SK-N-SH treated with all-trans-retinoic acid at 6 μM for 48 hours (cell line): ENCODE results near the gene RNF157.

Experiments
- ATAC-seq: fragments of 200-7000 bp; cut with Tn5 transposase; 3 replicates; pipeline ENCODE4 v1.9.1; 2020; ENCODE audit warnings: mild to moderate bottlenecking, moderate library complexity
- ARNTL ChIP-seq: fragments of 450-650 bp; formaldehyde crosslinking; IDR thresholded peaks from 2 replicates; pipeline ENCODE4 v1.5.0; 2020; ENCODE audit warnings: low read depth, mild to moderate bottlenecking, moderate library complexity, borderline replicate concordance
- BACH2 ChIP-seq: fragments of 250-450 bp; sonication (Bioruptor Pico); IDR thresholded peaks from 2 replicates; pipeline ENCODE4 v1.9.0; 2021; ENCODE audit warnings: mild to moderate bottlenecking, borderline replicate concordance
- ESRRG ChIP-seq: fragments of 250-450 bp; sonication (Bioruptor Pico); IDR thresholded peaks from 2 replicates; pipeline ENCODE4 v1.6.1; 2021; ENCODE audit warnings: mild to moderate bottlenecking
- ISL1 ChIP-seq: fragments of 250-450 bp; sonication (Bioruptor Pico); IDR thresholded peaks from 2 replicates; pipeline ENCODE4 v2.1.2; 2022; ENCODE audit warnings: mild to moderate bottlenecking, moderate library complexity
- OSR1 ChIP-seq: fragments of 250-450 bp; sonication (Bioruptor Pico); IDR thresholded peaks from 2 replicates; pipeline ENCODE4 v1.8.0; 2022; ENCODE audit warnings: moderate library complexity, mild to moderate bottlenecking, inconsistent platforms
- POU6F1 ChIP-seq: fragments of 250-450 bp; sonication (Bioruptor Pico); IDR thresholded peaks from 2 replicates; pipeline ENCODE4 v1.8.0; 2021; ENCODE audit warnings: low read depth, mild to moderate bottlenecking, moderate library complexity, borderline replicate concordance
- PPARA ChIP-seq: fragments of 250-450 bp; sonication (Bioruptor Pico); IDR thresholded peaks from 2 replicates; pipeline ENCODE4 v1.5.0; 2020; ENCODE audit warnings: mild to moderate bottlenecking, borderline replicate concordance
- RARB ChIP-seq: fragments of 250-450 bp; sonication (Bioruptor Pico); IDR thresholded peaks from 2 replicates; pipeline ENCODE4 v1.8.0; 2021; ENCODE audit warnings: mild to moderate bottlenecking, moderate library complexity
- SNAI2 ChIP-seq: fragments of 250-450 bp; sonication (Bioruptor Pico); IDR thresholded peaks from 2 replicates; pipeline ENCODE4 v1.5.0; 2020; ENCODE audit warnings: mild to moderate bottlenecking, moderate library complexity
- TOX ChIP-seq: fragments of 250-450 bp; sonication (Bioruptor Pico); IDR thresholded peaks from 2 replicates; pipeline ENCODE4 v1.8.0; 2021; ENCODE audit warnings: mild to moderate bottlenecking, moderate library complexity, borderline replicate concordance
- TSHZ2 ChIP-seq: fragments of 250-450 bp; sonication (Bioruptor Pico); IDR thresholded peaks from 2 replicates; pipeline ENCODE4 v1.5.0; 2020; ENCODE audit warnings: mild to moderate bottlenecking, moderate library complexity
- ZC3H10 ChIP-seq: fragments of 250-450 bp; sonication (Bioruptor Pico); IDR thresholded peaks from 2 replicates; pipeline ENCODE4 v1.5.1; 2021; ENCODE audit warnings: mild to moderate bottlenecking, moderate library complexity
- ZFP3 ChIP-seq: fragments of 250-450 bp; sonication (Bioruptor Pico); IDR thresholded peaks from 2 replicates; pipeline ENCODE4 v1.5.0; 2020; ENCODE audit warnings: mild to moderate bottlenecking, moderate library complexity
- ZFP30 ChIP-seq: fragments of 450-650 bp; formaldehyde crosslinking; IDR thresholded peaks from 2 replicates; pipeline ENCODE4 v1.5.0; 2022; ENCODE audit warnings: mild to moderate bottlenecking, moderate library complexity
- ZNF565 ChIP-seq: fragments of 450-650 bp; formaldehyde crosslinking; conservative IDR thresholded peaks from 2 replicates; pipeline ENCODE4 v1.5.0; 2020; ENCODE audit warnings: low read depth, mild to moderate bottlenecking, moderate library complexity
- ZNF70 ChIP-seq: fragments of 450-650 bp; formaldehyde crosslinking; IDR thresholded peaks from 2 replicates; pipeline ENCODE4 v1.5.0; 2020; ENCODE audit warnings: mild to moderate bottlenecking, moderate library complexity
- ZNF8 ChIP-seq: fragments of 450-650 bp; formaldehyde crosslinking; IDR thresholded peaks from 2 replicates; pipeline ENCODE4 v1.5.0; 2020; ENCODE audit warnings: mild to moderate bottlenecking, moderate library complexity
- TF ChIP-seq, protein P1 (sequence below): fragments of 250-450 bp; sonication (Bioruptor Pico); IDR thresholded peaks from 2 replicates; pipeline ENCODE4 v1.5.1; 2020; ENCODE audit warnings: low read depth, mild to moderate bottlenecking, moderate library complexity
- TF ChIP-seq, protein P2 (sequence below): fragments of 250-450 bp; sonication (Bioruptor Pico); IDR thresholded peaks from 2 replicates; pipeline ENCODE4 v1.8.0; 2020; ENCODE audit warnings: mild to moderate bottlenecking, moderate library complexity, borderline replicate concordance
- TF ChIP-seq, protein P3 (sequence below): fragments of 250-450 bp; sonication (Bioruptor Pico); IDR thresholded peaks from 2 replicates; pipeline ENCODE4 v1.5.1; 2021; ENCODE audit warnings: mild to moderate bottlenecking, moderate library complexity

RNF157 gene

DNA sequence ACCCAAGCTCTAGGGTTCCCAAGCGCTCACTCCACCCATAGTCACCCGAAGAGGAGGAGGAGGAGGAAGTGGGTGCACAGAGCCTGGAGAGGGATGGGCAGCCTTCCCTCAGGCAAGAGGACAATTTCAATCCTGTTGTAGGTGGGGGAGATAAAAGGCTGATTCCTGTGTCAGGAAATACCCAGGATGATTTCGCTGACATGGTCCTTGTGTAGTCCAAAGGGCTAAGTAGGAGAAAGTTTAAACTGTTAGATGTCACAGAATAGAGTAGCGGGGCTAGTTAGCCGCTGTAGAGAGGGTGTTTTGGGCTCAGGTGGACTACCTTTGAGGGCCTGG lies 135.4 kb downstream of the RNF157 start:
- TF ChIP-seq ZFP3 (CRISPR knock-in tag): no peak
- no peak for TF ChIP-seq SNAI2
- TF ChIP-seq ZNF565 (CRISPR knock-in tag): no peak
- no peak for TF ChIP-seq ARNTL (CRISPR knock-in tag)
- no peak for TF ChIP-seq OSR1
- TF ChIP-seq ZC3H10 (CRISPR knock-in tag): no peak
- TF ChIP-seq, protein P1, sequence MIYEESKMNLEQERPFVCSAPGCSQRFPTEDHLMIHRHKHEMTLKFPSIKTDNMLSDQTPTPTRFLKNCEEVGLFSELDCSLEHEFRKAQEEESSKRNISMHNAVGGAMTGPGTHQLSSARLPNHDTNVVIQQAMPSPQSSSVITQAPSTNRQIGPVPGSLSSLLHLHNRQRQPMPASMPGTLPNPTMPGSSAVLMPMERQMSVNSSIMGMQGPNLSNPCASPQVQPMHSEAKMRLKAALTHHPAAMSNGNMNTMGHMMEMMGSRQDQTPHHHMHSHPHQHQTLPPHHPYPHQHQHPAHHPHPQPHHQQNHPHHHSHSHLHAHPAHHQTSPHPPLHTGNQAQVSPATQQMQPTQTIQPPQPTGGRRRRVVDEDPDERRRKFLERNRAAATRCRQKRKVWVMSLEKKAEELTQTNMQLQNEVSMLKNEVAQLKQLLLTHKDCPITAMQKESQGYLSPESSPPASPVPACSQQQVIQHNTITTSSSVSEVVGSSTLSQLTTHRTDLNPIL: no peak
- ATAC-seq: no peak

DNA sequence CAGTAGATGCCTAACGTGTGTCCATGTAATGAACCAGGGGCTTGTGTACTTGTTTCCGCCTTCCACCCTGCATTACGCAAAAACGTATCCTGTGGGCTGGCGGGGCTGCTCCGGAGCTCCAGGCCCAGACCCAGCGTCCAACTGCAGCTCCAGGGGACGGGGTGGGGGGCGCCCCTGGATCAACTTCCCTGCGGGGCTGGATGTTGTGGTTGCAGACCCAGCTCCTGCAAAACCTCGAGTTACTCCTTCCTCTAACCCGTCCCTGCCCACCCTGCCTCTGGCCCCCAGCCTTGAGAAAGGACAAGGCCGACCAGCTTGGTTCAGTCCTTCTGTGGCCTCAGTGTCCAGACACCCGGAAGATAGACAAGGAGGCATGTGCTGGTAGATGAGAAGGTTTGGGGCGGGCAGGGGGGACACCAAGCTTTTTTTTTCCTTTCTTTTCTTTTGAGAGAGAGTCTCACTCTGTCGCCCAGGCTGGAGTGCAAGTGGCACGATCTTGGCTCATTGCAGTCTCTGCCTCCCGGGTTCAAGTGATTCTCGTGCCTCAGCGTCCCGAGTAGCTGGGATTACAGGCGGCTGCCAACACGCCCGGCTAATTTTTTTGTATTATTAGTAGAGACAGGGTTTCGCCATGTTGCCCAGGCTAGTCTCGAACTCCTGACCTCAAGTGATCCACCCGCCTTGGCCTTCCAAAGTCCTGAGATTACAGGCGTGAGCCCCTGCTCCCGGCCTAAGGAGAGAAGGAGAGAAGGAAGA lies 136.0 kb downstream of the RNF157 start:
- no peak for ATAC-seq
- TF ChIP-seq, protein P1: no peak
- TF ChIP-seq ZFP30 (CRISPR knock-in tag): no peak
- TF ChIP-seq, all 23 proteins: peak for 0

DNA sequence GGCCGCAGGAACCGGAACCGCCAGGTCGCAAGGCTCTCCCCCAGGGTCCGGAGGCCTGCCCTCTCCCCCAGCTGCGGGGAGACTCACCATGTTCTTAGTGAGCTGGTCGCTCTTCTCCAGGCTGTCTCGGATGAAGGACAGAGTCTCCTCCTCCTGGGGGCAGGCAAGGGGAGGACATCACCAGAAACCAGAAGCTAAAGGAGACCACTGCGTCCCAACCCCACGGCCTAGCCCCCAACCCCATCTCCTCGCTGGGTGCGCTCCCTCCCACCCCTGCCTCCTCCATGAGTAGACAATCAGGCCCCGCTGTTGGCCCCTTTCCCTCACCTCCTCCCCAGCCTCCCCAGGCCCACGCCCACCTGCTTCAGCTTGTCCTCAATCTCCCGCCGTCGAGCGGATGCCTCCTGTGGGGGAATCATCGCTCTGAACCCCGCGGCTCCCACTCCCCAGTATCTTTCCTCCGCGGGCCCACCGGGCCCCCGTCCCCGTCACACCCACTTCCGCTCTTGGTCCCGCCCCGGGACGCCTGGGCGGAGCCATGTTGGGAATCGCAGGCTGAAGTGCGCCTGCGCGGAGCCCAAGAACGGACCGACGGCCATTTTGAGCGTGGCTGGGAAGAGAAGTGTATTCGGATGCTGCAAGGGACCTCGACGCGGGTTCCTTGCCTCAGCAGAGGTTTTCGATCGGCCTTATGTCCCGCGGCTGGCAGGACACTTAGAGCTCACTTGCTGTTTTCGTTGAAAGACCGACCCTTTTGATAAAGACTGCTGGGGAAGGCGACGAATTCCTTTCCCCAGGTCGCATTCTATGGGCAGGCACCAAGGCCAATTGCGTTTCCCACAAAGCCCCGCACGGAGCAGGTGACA lies 136.8 kb downstream of the RNF157 start, which contains the start of gene EXOC7:
Gene EXOC7, minus strand, starts transcription at position 514 of the 866 bp plus-strand sequence. Its CDS starts 95 bp downstream, at position 419.
- peak; percentile 93 for ATAC-seq
- TF ChIP-seq ZFP3 (CRISPR knock-in tag): 0 out of 2 replicates have a peak, but pooled peaks have one; percentile 62
- no peak for TF ChIP-seq TOX (CRISPR knock-in tag)
- peak; percentile 47 for TF ChIP-seq TSHZ2 (CRISPR knock-in tag)
- TF ChIP-seq, protein P2, sequence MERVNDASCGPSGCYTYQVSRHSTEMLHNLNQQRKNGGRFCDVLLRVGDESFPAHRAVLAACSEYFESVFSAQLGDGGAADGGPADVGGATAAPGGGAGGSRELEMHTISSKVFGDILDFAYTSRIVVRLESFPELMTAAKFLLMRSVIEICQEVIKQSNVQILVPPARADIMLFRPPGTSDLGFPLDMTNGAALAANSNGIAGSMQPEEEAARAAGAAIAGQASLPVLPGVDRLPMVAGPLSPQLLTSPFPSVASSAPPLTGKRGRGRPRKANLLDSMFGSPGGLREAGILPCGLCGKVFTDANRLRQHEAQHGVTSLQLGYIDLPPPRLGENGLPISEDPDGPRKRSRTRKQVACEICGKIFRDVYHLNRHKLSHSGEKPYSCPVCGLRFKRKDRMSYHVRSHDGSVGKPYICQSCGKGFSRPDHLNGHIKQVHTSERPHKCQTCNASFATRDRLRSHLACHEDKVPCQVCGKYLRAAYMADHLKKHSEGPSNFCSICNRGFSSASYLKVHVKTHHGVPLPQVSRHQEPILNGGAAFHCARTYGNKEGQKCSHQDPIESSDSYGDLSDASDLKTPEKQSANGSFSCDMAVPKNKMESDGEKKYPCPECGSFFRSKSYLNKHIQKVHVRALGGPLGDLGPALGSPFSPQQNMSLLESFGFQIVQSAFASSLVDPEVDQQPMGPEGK (CRISPR knock-in tag): 0 out of 2 replicates have a peak, but pooled peaks have one; percentile 49

DNA sequence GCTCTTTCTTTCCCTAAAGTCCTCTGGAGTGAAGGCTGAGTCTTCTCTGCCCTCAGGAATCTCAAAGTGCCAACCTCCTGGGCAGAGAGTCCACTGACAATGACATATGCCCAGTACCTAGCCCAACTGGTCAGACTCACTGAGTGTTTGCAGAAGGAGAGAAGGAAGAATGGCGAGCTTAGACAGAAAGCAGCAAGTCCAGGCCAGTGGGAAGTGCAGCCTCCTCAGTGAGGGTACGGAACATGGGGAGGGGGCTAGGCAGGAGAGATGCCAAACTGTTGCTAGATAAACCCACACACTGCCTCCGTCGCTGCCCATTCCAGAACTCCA lies 137.4 kb downstream of the RNF157 start:
- peak; percentile 41 for ATAC-seq
- no peak for TF ChIP-seq POU6F1 (CRISPR knock-in tag)
- no peak for TF ChIP-seq ESRRG (CRISPR knock-in tag)
- TF ChIP-seq ZNF565 (CRISPR knock-in tag): no peak
- TF ChIP-seq ZNF70: no peak
- TF ChIP-seq, protein P1: no peak
- no peak for TF ChIP-seq OSR1
- no peak for TF ChIP-seq PPARA (CRISPR knock-in tag)
- TF ChIP-seq ISL1 (CRISPR knock-in tag): no peak
- no peak for TF ChIP-seq RARB (CRISPR knock-in tag)
- no peak for TF ChIP-seq ZFP30 (CRISPR knock-in tag)
- TF ChIP-seq BACH2 (CRISPR knock-in tag): no peak
- TF ChIP-seq, protein P3, sequence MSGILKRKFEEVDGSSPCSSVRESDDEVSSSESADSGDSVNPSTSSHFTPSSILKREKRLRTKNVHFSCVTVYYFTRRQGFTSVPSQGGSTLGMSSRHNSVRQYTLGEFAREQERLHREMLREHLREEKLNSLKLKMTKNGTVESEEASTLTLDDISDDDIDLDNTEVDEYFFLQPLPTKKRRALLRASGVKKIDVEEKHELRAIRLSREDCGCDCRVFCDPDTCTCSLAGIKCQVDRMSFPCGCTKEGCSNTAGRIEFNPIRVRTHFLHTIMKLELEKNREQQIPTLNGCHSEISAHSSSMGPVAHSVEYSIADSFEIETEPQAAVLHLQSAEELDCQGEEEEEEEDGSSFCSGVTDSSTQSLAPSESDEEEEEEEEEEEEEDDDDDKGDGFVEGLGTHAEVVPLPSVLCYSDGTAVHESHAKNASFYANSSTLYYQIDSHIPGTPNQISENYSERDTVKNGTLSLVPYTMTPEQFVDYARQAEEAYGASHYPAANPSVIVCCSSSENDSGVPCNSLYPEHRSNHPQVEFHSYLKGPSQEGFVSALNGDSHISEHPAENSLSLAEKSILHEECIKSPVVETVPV (CRISPR knock-in tag): no peak
- TF ChIP-seq, protein P2 (CRISPR knock-in tag): no peak
- TF ChIP-seq TOX (CRISPR knock-in tag): no peak
- TF ChIP-seq ZNF8 (CRISPR knock-in tag): no peak
